GM20000 (cell line): ENCODE data around the gene GABRR2.

Experiments used
- DNase-seq: peaks from one replicate; pipeline ENCODE4 v3.0.0; 2012; ENCODE audit warnings: low spot score
- TF ChIP-seq, protein P1 (sequence below): IDR thresholded peaks from 2 replicates; pipeline ENCODE4 v1.5.1; 2012; ENCODE audit warnings: mild to moderate bottlenecking, control low read depth; ENCODE audit errors: extremely low read depth, missing control alignments

GABRR2 gene

DNA sequence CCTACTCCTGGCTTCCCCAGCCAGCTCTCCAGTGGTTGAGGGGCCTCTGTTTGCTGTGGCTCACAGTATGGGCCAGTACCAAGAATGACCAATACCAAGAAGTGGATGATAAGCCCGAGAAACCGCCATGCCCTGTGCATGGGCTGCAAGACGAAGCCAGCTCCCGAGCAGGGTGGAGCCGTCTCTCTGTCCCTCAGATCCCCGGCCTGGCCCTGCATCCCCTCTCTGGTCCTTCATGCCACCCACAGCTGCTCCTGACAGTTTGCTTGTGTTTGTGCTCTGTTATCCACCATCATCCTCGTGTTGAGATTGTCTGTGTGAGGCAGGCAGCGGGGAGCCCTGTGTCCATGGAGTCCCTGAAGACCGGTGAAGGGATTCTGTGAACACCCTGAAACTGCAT, 36.1 kb downstream of the GABRR2 start:
- TF ChIP-seq, protein P1, sequence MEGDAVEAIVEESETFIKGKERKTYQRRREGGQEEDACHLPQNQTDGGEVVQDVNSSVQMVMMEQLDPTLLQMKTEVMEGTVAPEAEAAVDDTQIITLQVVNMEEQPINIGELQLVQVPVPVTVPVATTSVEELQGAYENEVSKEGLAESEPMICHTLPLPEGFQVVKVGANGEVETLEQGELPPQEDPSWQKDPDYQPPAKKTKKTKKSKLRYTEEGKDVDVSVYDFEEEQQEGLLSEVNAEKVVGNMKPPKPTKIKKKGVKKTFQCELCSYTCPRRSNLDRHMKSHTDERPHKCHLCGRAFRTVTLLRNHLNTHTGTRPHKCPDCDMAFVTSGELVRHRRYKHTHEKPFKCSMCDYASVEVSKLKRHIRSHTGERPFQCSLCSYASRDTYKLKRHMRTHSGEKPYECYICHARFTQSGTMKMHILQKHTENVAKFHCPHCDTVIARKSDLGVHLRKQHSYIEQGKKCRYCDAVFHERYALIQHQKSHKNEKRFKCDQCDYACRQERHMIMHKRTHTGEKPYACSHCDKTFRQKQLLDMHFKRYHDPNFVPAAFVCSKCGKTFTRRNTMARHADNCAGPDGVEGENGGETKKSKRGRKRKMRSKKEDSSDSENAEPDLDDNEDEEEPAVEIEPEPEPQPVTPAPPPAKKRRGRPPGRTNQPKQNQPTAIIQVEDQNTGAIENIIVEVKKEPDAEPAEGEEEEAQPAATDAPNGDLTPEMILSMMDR = no peak
- DNase-seq = no peak

DNA sequence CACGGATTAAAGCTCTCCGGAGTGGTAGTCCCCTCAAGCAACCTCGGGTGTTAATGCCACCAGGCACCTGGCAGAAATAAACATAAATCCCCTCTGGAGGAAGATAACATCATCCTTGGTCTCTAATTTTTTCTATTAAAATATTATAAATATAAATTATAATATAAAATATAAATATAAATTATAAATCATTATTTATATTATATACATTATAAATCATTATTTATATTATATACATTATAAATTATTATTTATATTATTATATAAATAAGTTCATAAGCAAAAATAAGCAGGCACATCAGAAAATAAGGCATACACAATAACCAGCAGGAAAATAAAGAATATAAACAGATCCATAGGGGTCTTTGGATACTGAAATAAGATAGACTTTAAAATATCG, 39.2 kb downstream of the GABRR2 start:
- TF ChIP-seq, protein P1 = no peak
- DNase-seq = no peak

DNA sequence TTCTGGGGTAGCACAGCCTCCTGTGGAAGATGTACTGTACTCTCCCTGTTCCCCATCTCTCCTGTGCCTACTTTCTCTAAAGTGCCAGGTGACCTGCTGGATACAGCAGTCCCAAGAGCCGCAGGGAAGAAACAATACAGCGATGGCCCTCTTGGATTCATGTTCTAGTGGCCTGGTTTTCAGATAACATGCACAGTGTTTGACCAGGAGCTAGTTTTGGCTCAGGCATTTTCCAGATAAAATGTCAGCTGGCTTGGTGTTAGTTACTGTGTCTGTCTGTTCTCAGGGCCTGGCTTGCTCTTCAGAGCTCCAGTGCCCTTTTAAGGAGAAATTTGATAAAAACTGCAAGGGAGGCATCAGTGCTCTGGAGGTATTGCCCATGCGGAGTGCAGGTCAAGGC, 41.3 kb downstream of the GABRR2 start:
- DNase-seq = no peak
- TF ChIP-seq, protein P1 = no peak

DNA sequence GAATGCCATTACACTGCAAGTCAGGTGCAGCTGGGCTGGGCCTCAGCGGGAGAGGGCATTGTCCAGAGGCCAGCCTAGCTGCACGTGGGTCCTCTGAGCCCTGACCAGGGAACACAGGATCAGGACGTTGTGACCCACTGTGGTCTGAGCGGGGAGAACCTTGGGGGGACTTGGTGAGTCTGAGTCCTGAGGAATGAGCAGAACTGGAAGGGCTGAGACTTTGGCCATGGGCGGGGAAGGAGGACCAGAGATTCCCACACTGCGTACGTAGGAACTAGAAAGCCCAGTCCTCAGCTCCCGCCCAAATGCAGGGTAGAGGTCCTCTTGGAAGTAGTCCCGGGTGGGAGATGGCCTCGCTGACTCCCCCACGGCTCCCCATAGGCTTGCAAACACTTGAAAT, 42.5 kb downstream of the GABRR2 start:
- TF ChIP-seq, protein P1 = no peak
- no peak for DNase-seq

DNA sequence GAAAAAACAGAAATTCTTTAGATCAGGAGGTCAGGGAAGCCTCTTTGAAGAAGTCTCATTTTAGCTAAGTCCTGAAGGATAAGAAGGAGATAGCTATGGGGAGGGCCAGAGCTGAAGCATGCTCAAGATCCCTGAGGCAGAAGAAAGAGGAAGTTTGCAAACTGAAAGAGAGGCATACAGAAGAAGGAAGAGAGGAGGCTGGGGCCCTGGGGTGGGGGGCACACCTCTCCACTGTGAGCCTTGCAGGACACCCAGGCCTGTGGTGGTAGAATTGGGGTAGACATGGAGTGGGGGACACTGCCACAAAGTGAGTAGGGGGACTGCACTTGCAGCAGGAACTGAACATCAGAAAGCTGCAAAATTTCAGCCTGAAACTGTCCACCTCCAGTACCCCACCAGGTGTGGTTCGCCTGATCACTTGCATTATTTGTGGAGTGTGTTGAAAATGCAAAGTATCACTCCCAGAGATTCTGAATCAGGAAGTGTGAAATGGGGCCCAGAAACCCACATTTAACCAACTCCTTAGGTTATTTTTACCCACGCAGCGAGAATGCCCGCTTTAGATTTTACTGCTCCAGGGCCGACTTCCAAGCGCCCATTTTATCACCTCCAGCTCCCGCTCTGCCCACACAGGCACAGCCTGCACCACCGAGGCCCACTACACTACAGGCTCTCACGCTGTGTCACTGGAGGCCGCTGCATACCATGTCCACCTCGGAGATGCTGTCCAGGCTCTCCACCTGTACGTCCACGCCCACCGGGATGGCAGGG, 44.0 kb downstream of the GABRR2 start:
- TF ChIP-seq, protein P1 = no peak
- peak; percentile 30 for DNase-seq

DNA sequence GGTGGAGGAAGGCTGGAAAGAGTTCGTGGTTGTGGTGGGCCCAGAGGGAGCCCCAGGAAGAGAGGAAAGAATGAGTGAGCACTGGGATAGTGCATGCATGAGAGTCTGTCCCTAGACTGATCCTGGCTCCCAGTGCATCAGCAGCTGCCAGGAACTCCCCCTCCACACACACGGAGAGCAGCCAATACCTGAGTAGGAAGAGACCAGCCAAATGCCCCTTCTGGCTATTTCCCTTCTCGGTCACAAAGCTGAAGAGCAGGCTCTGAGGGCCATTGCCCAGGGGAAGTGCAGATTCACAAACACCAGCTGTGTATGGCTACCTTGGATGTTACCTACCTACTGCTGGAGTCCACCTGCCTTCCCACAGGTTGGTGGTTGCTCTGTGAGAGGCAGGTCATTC, 45.1 kb downstream of the GABRR2 start:
- no peak for DNase-seq
- TF ChIP-seq, protein P1 = no peak

DNA sequence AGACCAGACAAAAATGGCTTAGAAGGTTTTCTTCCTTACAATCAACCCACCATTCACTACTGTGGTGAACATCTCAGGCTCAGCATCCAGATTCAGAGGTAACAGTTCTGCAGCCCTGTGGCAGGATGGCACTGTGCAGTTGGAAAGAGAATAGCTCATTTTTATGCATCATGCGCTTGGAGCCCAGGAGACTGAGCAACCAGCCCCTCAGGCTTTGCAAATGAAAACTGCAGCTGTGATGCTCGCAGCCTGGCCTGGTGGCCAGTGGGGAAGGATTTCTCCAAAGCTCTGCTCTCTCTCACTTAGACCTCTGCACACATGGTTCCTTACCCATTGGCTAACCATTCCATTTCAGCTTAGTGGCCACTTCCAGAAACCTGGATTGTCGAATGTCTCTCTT, 45.8 kb downstream of the GABRR2 start:
- no peak for DNase-seq
- TF ChIP-seq, protein P1 = no peak
